A673 (cell line): ENCODE data around the gene CASD1.

Experiments
- CTCF ChIP-seq: fragments of 300-800, 200-600 bp; sonication (generic); conservative IDR thresholded peaks from 2 replicates; pipeline ENCODE4 v1.5.1; 2017; ENCODE audit warnings: low read depth, mild to moderate bottlenecking, antibody characterized with exemption, low read length, moderate library complexity, mixed read lengths
- EZH2 ChIP-seq: fragments of 200-600 bp; sonication (generic); IDR thresholded peaks from 2 replicates; pipeline ENCODE4 v1.6.1; 2017; ENCODE audit warnings: borderline replicate concordance, low read depth, mild to moderate bottlenecking, mixed read lengths, antibody characterized with exemption, low read length; ENCODE audit not compliant: poor library complexity, severe bottlenecking

- no peak for TF ChIP-seq CTCF
- TF ChIP-seq EZH2 = no peak
Observed at GRCh38 chr7:94512735-94513564, 3.3 kb downstream of the CASD1 start.
